Measurements from ENCODE around the gene TMEM125.

Gene TMEM125

GRCh38 chr1:43247256-43247921 is 22.4 kb upstream of the TMEM125 start:
- no peak for DNase-seq

GRCh38 chr1:43250351-43250761 is 19.4 kb upstream of the TMEM125 start:
- no peak for DNase-seq

- no peak for DNase-seq
Measured at GRCh38 chr1:43251024-43251423, 18.8 kb upstream of the TMEM125 start.

- DNase-seq = no peak
Measured at GRCh38 chr1:43252225-43252624, 17.6 kb upstream of the TMEM125 start.

GRCh38 chr1:43253173-43253572 is 16.6 kb upstream of the TMEM125 start:
- DNase-seq = no peak

GRCh38 chr1:43253876-43254275 is 15.9 kb upstream of the TMEM125 start:
- no peak for DNase-seq

GRCh38 chr1:43255438-43256210 is 14.2 kb upstream of the TMEM125 start:
- no peak for DNase-seq

GRCh38 chr1:43256675-43257570 is 12.9 kb upstream of the TMEM125 start:
- DNase-seq = no peak

- no peak for DNase-seq
Measured at GRCh38 chr1:43258370-43258769, 11.4 kb upstream of the TMEM125 start.

GRCh38 chr1:43265431-43265830 is 4.4 kb upstream of the TMEM125 start:
- no peak for DNase-seq

- DNase-seq = no peak
Measured at GRCh38 chr1:43266881-43267280, 2.9 kb upstream of the TMEM125 start.

- DNase-seq = no peak
Measured at GRCh38 chr1:43267291-43267805, 2.4 kb upstream of the TMEM125 start.

GRCh38 chr1:43267818-43268425 is 1.9 kb upstream of the TMEM125 start:
- no peak for DNase-seq

- no peak for DNase-seq
Measured at GRCh38 chr1:43270421-43271095, 775 bp downstream of the TMEM125 start.

GRCh38 chr1:43271186-43272118 is 1.7 kb downstream of the TMEM125 start:
- no peak for DNase-seq

- no peak for DNase-seq
Measured at GRCh38 chr1:43272161-43272560, 2.4 kb downstream of the TMEM125 start.

GRCh38 chr1:43272576-43273571 is 3.1 kb downstream of the TMEM125 start:
- no peak for DNase-seq

GRCh38 chr1:43273708-43274107 is 3.9 kb downstream of the TMEM125 start:
- DNase-seq = no peak

- DNase-seq = no peak
Measured at GRCh38 chr1:43274125-43274803, 4.5 kb downstream of the TMEM125 start.
